GM21737 (cell line): ENCODE measurements around the gene DCLRE1B.

Experiments used
- ATAC-seq: cut with Tn5 transposase; IDR thresholded peaks from one replicate; pipeline ENCODE4 v1.9.1; 2021; ENCODE audit warnings: mild to moderate bottlenecking, moderate library complexity; ENCODE audit not compliant: unreplicated experiment

DCLRE1B gene

GRCh38 chr1:113918243-113918642 is 13.1 kb downstream of the DCLRE1B start:
- no peak for ATAC-seq

DNA sequence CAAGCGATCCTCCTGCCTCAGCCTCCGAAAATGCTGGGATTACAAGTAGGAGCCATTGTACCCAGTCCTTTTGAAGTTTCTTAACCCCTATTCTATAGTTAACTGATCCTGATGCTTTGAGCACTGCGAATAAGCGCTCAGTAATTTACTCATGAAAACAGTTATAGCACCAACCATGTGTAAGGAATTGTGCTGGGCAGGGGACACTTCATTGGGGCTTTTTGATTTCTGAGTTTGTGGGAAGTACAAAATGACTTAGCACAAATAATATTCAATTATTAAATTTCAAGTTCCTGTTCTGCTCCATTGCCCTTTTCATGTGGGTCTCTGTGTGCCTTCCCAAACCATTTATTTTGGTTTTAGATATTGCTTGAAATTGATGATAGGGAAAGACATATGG is 17.8 kb downstream of the DCLRE1B start:
- no peak for ATAC-seq

DNA sequence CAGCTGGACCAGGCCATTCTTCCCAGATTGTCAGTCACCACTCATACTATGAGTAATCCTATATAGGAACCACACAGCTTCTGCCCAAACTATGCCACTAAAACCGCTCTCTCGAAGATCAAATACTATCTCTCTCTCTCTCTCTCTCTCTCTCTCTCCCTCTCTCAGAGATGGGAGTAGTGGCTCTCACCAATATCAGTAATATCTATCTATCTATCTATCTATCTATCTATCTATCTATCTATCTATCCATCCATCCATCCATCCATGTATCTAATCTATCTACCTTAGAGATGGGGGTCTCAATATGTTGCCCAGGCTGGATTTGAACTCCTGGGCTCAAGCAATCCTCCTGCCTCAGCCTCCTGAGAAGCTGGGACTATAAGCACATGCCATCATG is 19.3 kb downstream of the DCLRE1B start:
- no peak for ATAC-seq

DNA sequence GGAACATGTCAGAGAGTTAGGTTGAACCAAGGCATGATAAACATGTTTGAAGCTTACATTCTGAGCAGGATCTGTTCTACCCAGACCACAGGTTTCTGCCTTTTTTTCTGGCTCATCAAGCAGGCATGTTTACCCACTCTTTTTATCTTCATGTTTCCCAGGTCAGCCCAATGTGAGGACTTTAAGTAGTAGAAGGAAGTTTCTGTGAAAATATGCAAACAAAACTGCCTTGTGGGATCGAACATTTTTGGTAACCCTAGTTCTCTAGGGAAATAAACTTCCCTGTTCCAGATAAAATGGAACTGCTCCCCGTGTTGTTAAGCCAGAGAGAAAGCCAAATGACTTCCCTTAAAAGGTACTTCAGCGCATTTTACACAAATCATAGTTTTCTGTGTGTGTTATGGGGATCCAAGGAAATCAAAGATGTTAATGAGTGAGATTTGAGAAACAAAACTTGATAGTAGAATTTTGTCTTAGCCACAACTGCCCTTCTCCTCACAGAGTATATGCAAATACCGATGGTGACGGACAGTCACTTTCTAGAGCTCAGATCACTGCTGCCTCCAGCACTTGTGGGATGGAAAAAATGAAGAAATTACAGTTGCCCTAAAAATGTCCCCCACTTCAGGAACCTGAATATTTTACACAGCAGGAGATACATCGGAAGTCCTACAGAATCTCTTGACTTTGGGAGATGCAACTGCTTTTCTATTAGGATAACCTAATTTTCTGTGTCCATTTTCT is 23.2 kb downstream of the DCLRE1B start:
- ATAC-seq: peak; percentile 22

DNA sequence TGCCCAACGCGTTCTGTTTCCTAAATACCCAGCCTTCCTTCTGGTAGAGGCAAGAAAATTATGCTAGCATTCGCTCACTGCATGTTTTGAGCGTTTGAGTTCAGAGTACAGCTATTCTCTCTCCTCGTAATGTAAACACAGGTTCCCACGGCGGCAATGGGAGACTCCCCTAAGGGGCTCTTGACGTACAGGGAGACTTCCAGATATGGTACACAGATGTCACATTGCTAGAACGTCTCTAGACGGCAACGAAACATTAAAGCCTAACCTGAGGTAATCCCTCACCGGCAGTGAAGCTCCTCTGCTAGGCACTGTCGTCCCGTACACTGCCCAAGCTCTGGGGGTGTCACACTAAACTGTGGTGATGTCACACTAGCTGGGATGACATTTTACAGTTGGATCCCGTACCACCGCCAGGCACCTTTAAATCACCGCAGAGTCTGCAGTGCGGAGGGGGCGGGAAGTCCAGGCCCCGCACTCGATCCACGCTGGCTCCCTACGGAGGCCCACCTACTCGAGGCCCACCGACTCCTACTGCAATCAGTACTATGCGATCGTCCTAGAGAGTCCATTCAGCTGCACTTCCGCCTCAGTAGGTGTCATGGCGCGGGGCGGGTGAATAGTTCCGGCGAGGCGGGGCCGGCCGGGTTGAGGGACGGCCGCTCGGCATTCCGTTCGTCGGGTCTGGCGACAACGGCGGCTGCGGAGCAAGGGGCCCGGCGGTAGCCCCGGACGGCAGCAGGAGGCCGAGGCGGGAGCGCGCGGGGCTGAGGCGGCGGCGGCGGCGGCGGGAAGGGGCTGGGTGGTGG is 24.0 kb downstream of the DCLRE1B start, which contains the start of gene HIPK1:
HIPK1 (plus strand) TSS at position 384 of the 809 bp plus-strand sequence.
- ATAC-seq: peak; percentile 66

GRCh38 chr1:113929750-113930498 is 24.8 kb downstream of the DCLRE1B start:
- peak; percentile 34 for ATAC-seq

- no peak for ATAC-seq
Observed at GRCh38 chr1:113930499-113931161, 25.5 kb downstream of the DCLRE1B start.

GRCh38 chr1:113931451-113931851 is 26.3 kb downstream of the DCLRE1B start:
- ATAC-seq: no peak

GRCh38 chr1:113934006-113934405 is 28.9 kb downstream of the DCLRE1B start:
- ATAC-seq: no peak

DNA sequence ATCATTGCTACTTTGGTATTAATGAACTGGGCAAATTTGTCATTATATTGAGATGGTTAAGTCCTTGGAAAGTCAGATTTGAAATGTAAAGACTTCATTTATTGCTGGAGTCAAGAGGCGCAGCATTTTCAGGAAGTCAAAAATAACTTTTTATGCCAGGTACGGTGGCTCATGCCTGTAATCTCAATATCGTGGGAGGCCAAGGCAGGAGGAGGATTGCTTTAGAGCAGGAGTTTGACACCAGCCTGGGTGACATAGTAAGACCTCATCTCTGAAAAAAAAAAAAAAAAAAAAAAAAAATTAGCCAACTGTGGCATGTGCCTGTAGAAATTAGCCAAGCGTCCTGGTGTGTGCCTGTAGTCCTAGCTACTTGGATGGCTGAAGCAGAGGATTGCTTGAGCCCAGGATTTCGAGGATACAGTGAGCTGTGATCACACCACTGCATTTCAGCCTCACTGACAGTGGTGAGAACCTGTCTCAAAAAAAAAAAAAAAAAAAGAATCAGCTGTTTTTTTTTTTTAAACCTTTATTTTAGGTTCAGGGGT is 29.5 kb downstream of the DCLRE1B start:
- no peak for ATAC-seq

GRCh38 chr1:113935176-113935575 is 30.1 kb downstream of the DCLRE1B start:
- ATAC-seq: no peak

- ATAC-seq: no peak
Observed at GRCh38 chr1:113935970-113936369, 30.8 kb downstream of the DCLRE1B start.

GRCh38 chr1:113937146-113937545 is 32.0 kb downstream of the DCLRE1B start:
- ATAC-seq: no peak

DNA sequence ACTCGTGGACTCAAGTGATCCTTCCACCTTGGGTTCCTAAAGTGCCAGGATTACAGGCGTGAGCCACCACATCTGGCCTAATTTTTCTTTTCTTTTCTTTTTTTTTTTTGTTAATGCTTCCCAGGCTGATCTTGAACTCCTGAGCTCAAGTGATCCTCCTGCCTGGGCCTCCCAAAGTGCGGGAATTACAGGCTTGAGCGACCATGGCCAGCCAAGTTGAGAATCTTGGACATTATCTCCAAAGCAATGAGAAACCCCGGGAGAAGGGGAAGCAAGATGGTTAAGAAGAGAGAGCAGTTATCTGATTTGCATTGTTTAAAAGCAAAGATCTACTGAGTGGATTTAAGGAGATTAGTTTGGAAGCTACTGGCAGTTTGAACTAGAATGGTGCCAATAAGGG is 33.1 kb downstream of the DCLRE1B start:
- no peak for ATAC-seq

DNA sequence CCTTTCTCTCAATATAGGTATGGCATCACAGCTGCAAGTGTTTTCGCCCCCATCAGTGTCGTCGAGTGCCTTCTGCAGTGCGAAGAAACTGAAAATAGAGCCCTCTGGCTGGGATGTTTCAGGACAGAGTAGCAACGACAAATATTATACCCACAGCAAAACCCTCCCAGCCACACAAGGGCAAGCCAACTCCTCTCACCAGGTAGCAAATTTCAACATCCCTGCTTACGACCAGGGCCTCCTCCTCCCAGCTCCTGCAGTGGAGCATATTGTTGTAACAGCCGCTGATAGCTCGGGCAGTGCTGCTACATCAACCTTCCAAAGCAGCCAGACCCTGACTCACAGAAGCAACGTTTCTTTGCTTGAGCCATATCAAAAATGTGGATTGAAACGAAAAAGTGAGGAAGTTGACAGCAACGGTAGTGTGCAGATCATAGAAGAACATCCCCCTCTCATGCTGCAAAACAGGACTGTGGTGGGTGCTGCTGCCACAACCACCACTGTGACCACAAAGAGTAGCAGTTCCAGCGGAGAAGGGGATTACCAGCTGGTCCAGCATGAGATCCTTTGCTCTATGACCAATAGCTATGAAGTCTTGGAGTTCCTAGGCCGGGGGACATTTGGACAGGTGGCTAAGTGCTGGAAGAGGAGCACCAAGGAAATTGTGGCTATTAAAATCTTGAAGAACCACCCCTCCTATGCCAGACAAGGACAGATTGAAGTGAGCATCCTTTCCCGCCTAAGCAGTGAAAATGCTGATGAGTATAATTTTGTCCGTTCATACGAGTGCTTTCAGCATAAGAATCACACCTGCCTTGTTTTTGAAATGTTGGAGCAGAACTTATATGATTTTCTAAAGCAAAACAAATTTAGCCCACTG is 35.5 kb downstream of the DCLRE1B start:
- no peak for ATAC-seq

DNA sequence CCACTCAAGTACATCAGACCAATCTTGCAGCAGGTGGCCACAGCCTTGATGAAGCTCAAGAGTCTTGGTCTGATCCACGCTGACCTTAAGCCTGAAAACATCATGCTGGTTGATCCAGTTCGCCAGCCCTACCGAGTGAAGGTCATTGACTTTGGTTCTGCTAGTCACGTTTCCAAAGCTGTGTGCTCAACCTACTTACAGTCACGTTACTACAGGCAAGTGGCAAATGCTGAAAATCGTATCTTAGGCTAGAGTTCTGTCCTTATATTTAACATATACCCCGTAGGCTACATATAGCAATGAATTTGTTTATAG is 36.1 kb downstream of the DCLRE1B start:
- ATAC-seq: no peak

- ATAC-seq: no peak
Observed at GRCh38 chr1:113942527-113942926, 37.4 kb downstream of the DCLRE1B start.

GRCh38 chr1:113943028-113943811 is 38.1 kb downstream of the DCLRE1B start:
- no peak for ATAC-seq

DNA sequence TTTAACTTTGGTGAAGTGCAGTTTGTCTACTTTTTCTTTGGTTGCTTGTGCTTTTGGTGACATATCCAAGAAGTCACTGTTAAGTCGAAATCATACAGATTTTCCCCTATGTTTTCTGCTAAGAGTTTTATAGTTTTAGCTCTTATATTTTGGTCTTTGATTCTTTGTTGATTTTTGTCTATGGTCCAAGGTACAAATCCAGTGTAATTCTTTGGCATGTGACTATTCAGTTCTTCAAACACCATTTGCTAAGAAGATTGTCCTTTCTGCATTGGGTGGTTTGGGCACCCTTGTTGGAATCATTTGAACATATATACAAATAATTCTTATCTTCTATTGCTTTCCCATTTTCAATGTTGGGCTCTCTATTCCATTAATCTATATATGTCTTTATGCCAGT is 40.2 kb downstream of the DCLRE1B start:
- ATAC-seq: no peak
